Stomach (tissue), 9 donors: ENCODE measurements around the gene C17orf113. TPM values are rescaled to one million over a fixed set of nuclear protein-coding genes. Genes with fewer than 3 reads are reported as not detected.
A peak's percentile ranks its signal among the peaks of the same experiment; 100 is the strongest.

Experiments used
- DNase-seq, 2 donors: peaks; one replicate each; pipeline versions ENCODE4 v3.0.0 to v3.0.0-alpha.2; 2013 to 2019
- H3K27ac ChIP-seq, 5 donors: fragments of 200-600 bp in 4 of 5; sonication (generic) in 4 of 5; one replicate each; pipeline ENCODE4 v1.5.1; 2013 to 2019; ENCODE audit warnings: mild to moderate bottlenecking in 1 of 5, moderate library complexity in 1 of 5
- H3K27me3 ChIP-seq, 3 donors: fragments of 200-600 bp; sonication (generic); one replicate each; pipeline ENCODE4 v1.5.1; 2017 to 2019; ENCODE audit warnings: mixed run types in 1 of 3
- H3K36me3 ChIP-seq, 4 donors: fragments of 200-600 bp; sonication (generic); 1 replicate in 3 of 4; 2 replicates in 1 of 4; pipeline ENCODE4 v1.5.1; 2016 to 2019
- H3K4me1 ChIP-seq, 4 donors: fragments of 200-600 bp; sonication (generic); one replicate each; pipeline ENCODE4 v1.5.1; 2016 to 2019
- H3K4me3 ChIP-seq, 4 donors: fragments of 200-600 bp; sonication (generic) in 3 of 4; one replicate each; pipeline ENCODE4 v1.5.1; 2016 to 2019; ENCODE audit warnings: mild to moderate bottlenecking in 1 of 4
- H3K9me3 ChIP-seq, 4 donors: fragments of 200-600 bp; sonication (generic); one replicate each; pipeline ENCODE4 v1.5.1; 2016 to 2019
- CTCF ChIP-seq, 7 experiments: fragments of 450-650 bp in 4 of 7; fragments of 200-600 bp in 3 of 7; sonication (generic) in 3 of 7; IDR thresholded peaks; one replicate each; pipeline ENCODE4 v1.5.1; 2016 to 2019; ENCODE audit warnings: antibody characterized with exemption in 7 of 7, control low read depth in 2 of 7, mild to moderate bottlenecking in 1 of 7
- EP300 ChIP-seq: sonication (generic); formaldehyde crosslinking; IDR thresholded peaks from one replicate; pipeline ENCODE4 v1.6.1; 2017; ENCODE audit warnings: antibody characterized with exemption
- POLR2A ChIP-seq, 4 donors: fragments of 450-650 bp; IDR thresholded peaks; one replicate each; pipeline ENCODE4 v1.6.1; 2016; ENCODE audit warnings: antibody characterized with exemption in 4 of 4, control low read depth in 2 of 4, mild to moderate bottlenecking in 1 of 4, moderate library complexity in 1 of 4
- POLR2AphosphoS5 ChIP-seq, 3 donors: sonication (generic); formaldehyde crosslinking; IDR thresholded peaks; one replicate each; pipeline ENCODE4 v1.6.1; 2016; ENCODE audit warnings: antibody characterized with exemption in 3 of 3
- WGBS, 5 donors: extraction: QIAGEN DNeasy Blood & Tissue Kit in 3 of 5; methylation state at CpG; one replicate each; pipeline versions ENCODE4 v1.1.5 to v1.1.7; 2013 to 2018; 5-methylcytosine and 5-hydroxymethylcytosine counted together
- intact Hi-C: fragments of 100-400 bp; cut with DNase I; formaldehyde crosslinking; loops from one replicate; pipeline ENCODE4 v1.15.1; 2023; ENCODE audit warnings: low total_unique reads
- polyA plus RNA-seq, 3 donors: library from polyadenylated mRNA; stranded (reverse); fragments of 200-250 nt; gene quantifications; one replicate each; pipeline ENCODE4 v1.2.3, GENCODE V29; 2013
- total RNA-seq, 5 donors: library from RNA; depleted of rRNA; stranded (reverse); fragments of >200 nt; gene quantifications; one replicate each; pipeline versions ENCODE4 v1.1.0 to v1.2.3, GENCODE V29; 2014 to 2016
- donor health status: healthy with polysubstance abuse.
- donor health status: Bipolar disorder and iron deficiency.
- donor health status: healthy.

C17orf113 gene
- total and polyA plus RNA-seq, 8 donors = 0.31 to 5.2 (median 1.4) TPM; not detected in 2

- WGBS, 5 donors = 85 to 95% (median 89%) methylated on average over 8 of the region's 8 CpGs
- DNase-seq = no peak
- intact Hi-C loops = no loop called here
- no peaks in the 10 kb centered on the region for H3K4me1 ChIP-seq
- TF ChIP-seq POLR2AphosphoS5 (IDR thresholded peaks at IDR 0.05) (no peak), CTCF (IDR thresholded peaks at IDR 0.05) (no peak), POLR2A (IDR thresholded peaks at IDR 0.05) (no peak), EP300 (no peak)
- H3K27ac ChIP-seq = no peak overlapping the region
- H3K4me3 ChIP-seq = no peak overlapping the region
- H3K9me3 ChIP-seq = no peaks in the 10 kb centered on the region
- H3K36me3 ChIP-seq = no peaks in the 10 kb centered on the region
- peaks cover 0 to 58% (median 13%) of the 10 kb centered on the region in 3 donors for H3K27me3 ChIP-seq
These were observed 40.8 kb upstream of the C17orf113 start for GRCh38 chr17:42090964-42091790.

- no peak for DNase-seq
- 83 to 87% (median 85%) methylated on average over 8 of the region's 8 CpGs for WGBS, 5 donors
- TF ChIP-seq EP300 (no peak), POLR2A (IDR thresholded peaks at IDR 0.05) (no peak), CTCF (IDR thresholded peaks at IDR 0.05) (no peak), POLR2AphosphoS5 (IDR thresholded peaks at IDR 0.05) (no peak)
- no peaks in the 10 kb centered on the region for H3K4me1 ChIP-seq
- intact Hi-C loops = no loop called here
- H3K27me3 ChIP-seq = peaks cover 0 to 53% (median 11%) of the 10 kb centered on the region in 3 donors
- no peak overlapping the region for H3K27ac ChIP-seq
- no peaks in the 10 kb centered on the region for H3K36me3 ChIP-seq
- H3K4me3 ChIP-seq = no peak overlapping the region
- no peaks in the 10 kb centered on the region for H3K9me3 ChIP-seq
These were observed 38.3 kb upstream of the C17orf113 start for GRCh38 chr17:42088736-42089135.

- H3K4me3 ChIP-seq = no peak overlapping the region
- peaks cover 0 to 52% (median 11%) of the 10 kb centered on the region in 3 donors for H3K27me3 ChIP-seq
- no peak overlapping the region for H3K27ac ChIP-seq
- 33 to 51% (median 47%) methylated on average over 20 of the region's 20 CpGs for WGBS, 5 donors
- no peaks in the 10 kb centered on the region for H3K4me1 ChIP-seq
- DNase-seq = peak in 1 of 2 donors; percentile 54
- H3K36me3 ChIP-seq = no peaks in the 10 kb centered on the region
- intact Hi-C loops = no loop called here
- TF ChIP-seq CTCF (IDR thresholded peaks at IDR 0.05) (no peak), EP300 (no peak), POLR2A (IDR thresholded peaks at IDR 0.05) (no peak), POLR2AphosphoS5 (IDR thresholded peaks at IDR 0.05) (no peak)
- H3K9me3 ChIP-seq = no peaks in the 10 kb centered on the region
These were observed 37.6 kb upstream of the C17orf113 start for GRCh38 chr17:42087736-42088705.

GRCh38 chr17:42087042-42087701 is 36.8 kb upstream of the C17orf113 start:
- H3K36me3 ChIP-seq = no peaks in the 10 kb centered on the region
- peaks cover 0 to 47% (median 11%) of the 10 kb centered on the region in 3 donors for H3K27me3 ChIP-seq
- DNase-seq = no peak
- no peaks in the 10 kb centered on the region for H3K9me3 ChIP-seq
- TF ChIP-seq EP300 (no peak), POLR2A (IDR thresholded peaks at IDR 0.05) (no peak), CTCF (IDR thresholded peaks at IDR 0.05) (no peak), POLR2AphosphoS5 (IDR thresholded peaks at IDR 0.05) (no peak)
- no peaks in the 10 kb centered on the region for H3K4me1 ChIP-seq
- H3K27ac ChIP-seq = no peak overlapping the region
- H3K4me3 ChIP-seq = no peak overlapping the region
- intact Hi-C loops = no loop called here
- 65 to 73% (median 69%) methylated on average over 7 of the region's 7 CpGs for whole genome bisulfite sequencing, 5 donors
